WTC11 (cell line): ENCODE results near the gene BUD13.

Experiments
- CREB1 ChIP-seq: sonication (generic); formaldehyde crosslinking; IDR thresholded peaks from 2 replicates; pipeline ENCODE4 v1.8.0; 2023; ENCODE audit warnings: mild to moderate bottlenecking, missing genetic modification reagents
- CTCF ChIP-seq: fragments of 200-600 bp; IDR thresholded peaks from 2 replicates; pipeline ENCODE4 v1.8.0; 2022; ENCODE audit warnings: antibody characterized with exemption
- MAX ChIP-seq: sonication (generic); formaldehyde crosslinking; IDR thresholded peaks from 2 replicates; pipeline ENCODE4 v1.8.0; 2022; ENCODE audit warnings: mild to moderate bottlenecking, missing genetic modification reagents
- MXD4 ChIP-seq: fragments of 250-450 bp; sonication (Bioruptor Pico); IDR thresholded peaks from 2 replicates; pipeline ENCODE4 v1.8.0; 2021; ENCODE audit warnings: mild to moderate bottlenecking, moderate library complexity, borderline replicate concordance
- NR1H2 ChIP-seq: sonication (generic); formaldehyde crosslinking; IDR thresholded peaks from 2 replicates; pipeline ENCODE4 v1.9.0; 2021; ENCODE audit warnings: mild to moderate bottlenecking, moderate library complexity, missing genetic modification reagents
- TEAD1 ChIP-seq: sonication (generic); formaldehyde crosslinking; IDR thresholded peaks from 2 replicates; pipeline ENCODE4 v1.8.0; 2022; ENCODE audit warnings: mild to moderate bottlenecking, missing genetic modification reagents
- TEAD4 ChIP-seq: sonication (generic); formaldehyde crosslinking; IDR thresholded peaks from 2 replicates; pipeline ENCODE4 v1.8.0; 2022; ENCODE audit warnings: mild to moderate bottlenecking, missing genetic modification reagents
- ZNF425 ChIP-seq: fragments of 250-450 bp; sonication (Bioruptor Pico); conservative IDR thresholded peaks from 2 replicates; pipeline ENCODE4 v1.9.0; 2021; ENCODE audit warnings: mild to moderate bottlenecking

- TF ChIP-seq TEAD1 (CRISPR knock-in tag) (no peak), NR1H2 (CRISPR knock-in tag) (no peak), ZNF425 (CRISPR knock-in tag) (no peak), CTCF (no peak), CREB1 (no peak), TEAD4 (CRISPR knock-in tag) (no peak), MXD4 (CRISPR knock-in tag) (no peak), MAX (no peak)
Observed at GRCh38 chr11:116814502-116814901, 41.7 kb upstream of the BUD13 start.
